ENCODE measurements around the gene ADGRD2. TPM values are rescaled to one million over a fixed set of nuclear protein-coding genes. Genes with fewer than 3 reads are reported as not detected.

Gene ADGRD2
- total RNA-seq, result not detected

DNA sequence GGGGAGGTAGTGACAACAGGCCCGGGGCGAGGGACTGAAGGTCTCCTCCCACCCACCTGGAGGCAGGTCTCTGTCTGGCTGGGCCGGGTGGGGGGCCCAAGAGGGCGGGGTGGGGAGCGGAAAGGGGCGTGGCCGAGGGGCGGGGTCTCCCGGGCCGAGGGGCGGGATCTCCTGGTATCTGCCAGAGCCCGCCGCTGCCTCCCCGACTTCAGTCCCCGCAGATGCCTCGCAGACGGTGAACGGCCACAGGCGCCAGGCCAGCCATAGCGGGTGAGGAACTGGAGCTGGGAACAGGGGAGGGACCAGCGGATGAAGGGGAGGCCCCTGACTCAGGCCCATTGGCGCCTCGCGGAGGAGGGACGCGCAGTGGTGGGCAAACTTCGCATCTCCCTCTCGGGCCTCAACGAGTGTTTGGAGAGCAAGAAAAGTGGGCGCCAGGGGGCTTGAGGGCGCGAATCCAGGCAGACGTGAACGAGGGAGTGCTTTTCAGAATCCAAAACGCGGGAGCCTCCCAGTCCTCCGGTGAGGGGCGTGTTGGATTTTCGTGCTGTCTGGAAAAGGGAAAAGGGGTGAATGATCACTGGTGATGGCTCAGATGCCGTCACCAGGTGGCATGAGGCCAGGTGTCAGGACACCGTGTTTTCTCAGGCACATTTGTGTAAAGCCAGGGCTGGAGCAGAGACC lies at the start of gene ADGRD2:
TSS of gene ADGRD2 (plus strand) at position 211 of the 684 bp plus-strand sequence. CDS start 1,216 bp downstream, outside the sequence.
- peaks cover 4% of the 10 kb centered on the region for H3K4me1 Mint-ChIP-seq (ENCODE audit: low read depth)
- H3K36me3 Mint-ChIP-seq (ENCODE audit: insufficient read depth in 2 of 2), result no peaks in the 10 kb centered on the region
- ATAC-seq (replicated peaks in 1 of 2) (peak in 1 of 2 donors; percentile 24), DNase-seq (peak in 1 of 2 donors; percentile 18)
- H3K27ac Mint-ChIP-seq, result no peak within 1 kb of the TSS
- peaks cover 35% of the 10 kb centered on the region for H3K27me3 Mint-ChIP-seq (ENCODE audit: low read depth)
- no peaks in the 10 kb centered on the region for H3K9me3 Mint-ChIP-seq
- H3K4me3 Mint-ChIP-seq, result peak within 1 kb of the TSS; percentile 40 to 50

- Mint-ChIP-seq H3K27ac (no peak overlapping the region), H3K9me3 (no peaks in the 10 kb centered on the region), H3K4me1 (ENCODE audit: low read depth) (peaks cover 18% of the 10 kb centered on the region), H3K4me3 (no peak overlapping the region), H3K27me3 (ENCODE audit: low read depth) (no peaks in the 10 kb centered on the region), H3K36me3 (ENCODE audit: insufficient read depth in 2 of 2) (peaks cover 4 to 19% of the 10 kb centered on the region in 2 donors)
- DNase-seq, result no peak
- no peak for ATAC-seq (replicated peaks in 1 of 2)
These were observed 47.0 kb upstream of the ADGRD2 start for GRCh38 chr9:124403246-124403645.

DNA sequence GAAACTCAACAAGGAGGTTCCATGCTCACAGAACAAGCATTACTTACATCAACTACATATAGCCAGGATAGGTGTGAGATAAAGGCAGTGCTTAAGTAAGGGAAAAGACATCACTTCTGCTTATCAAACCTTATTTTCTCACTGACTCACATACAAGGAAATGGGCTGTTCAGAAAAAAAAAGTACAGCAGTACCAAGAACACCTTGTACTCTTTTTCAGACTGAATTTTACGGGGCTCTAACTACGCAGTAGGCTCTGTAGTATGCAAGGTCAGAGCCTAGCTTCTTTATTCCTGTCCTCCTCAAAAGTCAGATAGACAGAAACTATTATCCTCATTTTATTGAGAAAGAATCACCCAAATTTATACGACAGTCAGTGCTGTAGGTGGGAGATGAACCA lies 40.8 kb upstream of the ADGRD2 start:
- Mint-ChIP-seq H3K27me3 (ENCODE audit: low read depth) (no peaks in the 10 kb centered on the region), H3K27ac (no peak overlapping the region), H3K9me3 (no peaks in the 10 kb centered on the region), H3K4me1 (ENCODE audit: low read depth) (peaks cover 39% of the 10 kb centered on the region), H3K36me3 (ENCODE audit: insufficient read depth in 2 of 2) (peaks cover 19 to 36% of the 10 kb centered on the region in 2 donors), H3K4me3 (no peak overlapping the region)
- DNase-seq (no peak), ATAC-seq (replicated peaks in 1 of 2) (no peak)

DNA sequence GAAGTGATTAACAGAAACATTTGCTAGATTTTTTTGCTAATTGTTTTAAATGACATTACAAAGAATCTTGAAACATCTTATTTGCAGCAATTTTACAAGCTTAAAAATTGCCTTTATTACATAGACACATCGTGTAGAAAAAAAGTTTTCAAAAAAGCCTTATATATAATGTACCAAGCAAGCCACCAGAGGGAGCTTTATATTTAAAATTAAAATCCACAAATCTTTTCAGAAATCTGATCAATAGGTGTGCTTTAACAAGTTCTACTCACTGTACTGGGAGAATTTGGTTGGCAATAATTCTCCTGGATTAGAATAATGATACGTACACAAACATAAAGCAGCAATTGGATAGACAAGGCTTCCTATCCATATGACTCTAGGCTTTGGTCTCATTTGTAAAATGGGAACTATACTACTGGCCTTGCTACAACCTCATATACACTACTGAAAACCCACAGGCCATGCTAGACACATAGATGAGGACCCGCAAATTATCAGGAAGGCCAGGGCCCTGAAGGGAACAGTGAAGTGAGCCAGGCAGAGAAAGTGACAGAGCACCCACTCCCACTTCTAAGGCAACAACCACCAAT lies 39.8 kb upstream of the ADGRD2 start:
- Mint-ChIP-seq H3K27me3 (ENCODE audit: low read depth) (no peaks in the 10 kb centered on the region), H3K36me3 (ENCODE audit: insufficient read depth in 2 of 2) (peaks cover 18 to 39% of the 10 kb centered on the region in 2 donors), H3K27ac (no peak overlapping the region), H3K9me3 (peaks cover 0 to under 1% of the 10 kb centered on the region in 2 donors), H3K4me1 (ENCODE audit: low read depth) (peaks cover 46% of the 10 kb centered on the region), H3K4me3 (no peak overlapping the region)
- no peak for DNase-seq
- no peak for ATAC-seq (replicated peaks in 1 of 2)

GRCh38 chr9:124411514-124412227 lies 38.6 kb upstream of the ADGRD2 start:
- no peak for DNase-seq
- H3K27me3 Mint-ChIP-seq (ENCODE audit: low read depth), result no peaks in the 10 kb centered on the region
- H3K36me3 Mint-ChIP-seq (ENCODE audit: insufficient read depth in 2 of 2), result peaks cover 18 to 34% of the 10 kb centered on the region in 2 donors
- no peak for ATAC-seq (replicated peaks in 1 of 2)
- H3K9me3 Mint-ChIP-seq, result peaks cover 0 to 4% of the 10 kb centered on the region in 2 donors
- H3K27ac Mint-ChIP-seq, result peak overlapping the region; percentile 64
- H3K4me3 Mint-ChIP-seq, result no peak overlapping the region
- H3K4me1 Mint-ChIP-seq (ENCODE audit: low read depth), result peaks cover 47% of the 10 kb centered on the region

DNA sequence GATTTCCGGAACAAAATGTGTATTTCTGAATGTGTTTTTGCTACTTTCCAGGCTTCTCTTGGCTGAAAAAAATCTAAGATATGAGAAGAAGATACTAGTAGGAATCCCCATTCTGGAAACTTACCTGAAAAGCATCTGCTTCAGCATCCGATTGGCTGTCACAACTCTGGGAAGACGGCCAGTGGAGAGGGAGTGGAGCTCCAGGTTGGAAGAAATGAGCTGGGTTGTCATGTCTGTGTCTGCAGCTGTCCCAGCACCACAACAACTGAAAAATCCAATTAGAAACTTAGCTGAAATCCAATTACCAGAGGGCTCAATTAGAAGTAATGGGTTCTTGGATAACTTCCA lies 38.0 kb upstream of the ADGRD2 start:
- DNase-seq, result no peak
- Mint-ChIP-seq H3K27ac (no peak overlapping the region), H3K4me1 (ENCODE audit: low read depth) (peaks cover 42% of the 10 kb centered on the region), H3K4me3 (no peak overlapping the region), H3K27me3 (ENCODE audit: low read depth) (no peaks in the 10 kb centered on the region), H3K9me3 (peaks cover 0 to 4% of the 10 kb centered on the region in 2 donors), H3K36me3 (ENCODE audit: insufficient read depth in 2 of 2) (peaks cover 18 to 33% of the 10 kb centered on the region in 2 donors)
- no peak for ATAC-seq (replicated peaks in 1 of 2)

DNA sequence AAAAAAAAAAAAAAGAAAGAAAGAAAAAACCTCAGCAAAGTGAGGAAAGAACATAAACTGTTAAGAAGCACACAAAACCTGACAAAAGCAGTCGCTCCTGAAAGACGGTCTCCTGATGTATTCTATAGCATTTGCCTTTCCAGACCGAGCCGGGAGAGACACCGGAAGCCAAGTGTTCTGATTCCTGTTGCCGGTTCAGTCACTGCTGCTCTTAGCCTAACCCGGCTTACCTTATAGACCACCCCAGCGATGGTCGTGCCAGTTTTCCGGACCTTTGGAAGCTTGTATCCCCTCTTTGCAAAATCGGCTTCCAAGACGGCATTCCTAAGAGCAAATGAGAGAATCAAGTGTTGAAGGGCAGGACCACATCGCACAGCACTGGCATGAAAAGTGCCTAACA lies 35.6 kb upstream of the ADGRD2 start:
- H3K36me3 Mint-ChIP-seq (ENCODE audit: insufficient read depth in 2 of 2), result peaks cover 16 to 26% of the 10 kb centered on the region in 2 donors
- peaks cover 0 to 4% of the 10 kb centered on the region in 2 donors for H3K9me3 Mint-ChIP-seq
- no peaks in the 10 kb centered on the region for H3K27me3 Mint-ChIP-seq (ENCODE audit: low read depth)
- H3K4me1 Mint-ChIP-seq (ENCODE audit: low read depth), result peaks cover 42% of the 10 kb centered on the region
- no peak for ATAC-seq (replicated peaks in 1 of 2)
- H3K4me3 Mint-ChIP-seq, result peak overlapping the region; percentile 98
- peak overlapping the region; percentile 98 for H3K27ac Mint-ChIP-seq
- no peak for DNase-seq

- peak; percentile 96 for ATAC-seq (replicated peaks in 1 of 2)
These were observed 35.0 kb upstream of the ADGRD2 start, which contains the start of gene PSMB7 for GRCh38 chr9:124415102-124415851. PSMB7 (minus strand) TSS chr9:124415442; CDS start chr9:124415425, 17 bp downstream.

GRCh38 chr9:124415852-124416484 lies 34.3 kb upstream of the ADGRD2 start:
- Mint-ChIP-seq H3K27me3 (ENCODE audit: low read depth) (no peaks in the 10 kb centered on the region), H3K4me1 (ENCODE audit: low read depth) (peaks cover 42% of the 10 kb centered on the region), H3K9me3 (peaks cover 0 to 4% of the 10 kb centered on the region in 2 donors), H3K36me3 (ENCODE audit: insufficient read depth in 2 of 2) (peaks cover 14 to 26% of the 10 kb centered on the region in 2 donors), H3K27ac (peak overlapping the region; percentile 98), H3K4me3 (peak overlapping the region; percentile 98)
- DNase-seq (no peak), ATAC-seq (replicated peaks in 1 of 2) (no peak)

More at GRCh38 chr9:124415102-124415851, 35.0 kb upstream of the ADGRD2 start, which contains the start of gene PSMB7:
- peak; percentile 97 to 98 for DNase-seq
- Mint-ChIP-seq H3K27ac (peak within 1 kb of the TSS; percentile 98), H3K4me3 (peak within 1 kb of the TSS; percentile 98), H3K9me3 (peaks cover 0 to 4% of the 10 kb centered on the region in 2 donors), H3K36me3 (ENCODE audit: insufficient read depth in 2 of 2) (peaks cover 16 to 26% of the 10 kb centered on the region in 2 donors), H3K27me3 (ENCODE audit: low read depth) (no peaks in the 10 kb centered on the region), H3K4me1 (ENCODE audit: low read depth) (peaks cover 42% of the 10 kb centered on the region)

- no peak for DNase-seq
- H3K27me3 Mint-ChIP-seq (ENCODE audit: low read depth), result no peaks in the 10 kb centered on the region
- H3K4me1 Mint-ChIP-seq (ENCODE audit: low read depth), result peaks cover 5% of the 10 kb centered on the region
- no peak overlapping the region for H3K27ac Mint-ChIP-seq
- ATAC-seq (replicated peaks in 1 of 2), result peak in 1 of 2 donors; percentile 1
- H3K4me3 Mint-ChIP-seq, result no peak overlapping the region
- peaks cover 2 to 5% of the 10 kb centered on the region in 2 donors for H3K36me3 Mint-ChIP-seq (ENCODE audit: insufficient read depth in 2 of 2)
- peaks cover 0 to 4% of the 10 kb centered on the region in 2 donors for H3K9me3 Mint-ChIP-seq
These were observed 30.3 kb upstream of the ADGRD2 start for GRCh38 chr9:124419832-124420489.

GRCh38 chr9:124420991-124421543 lies 29.2 kb upstream of the ADGRD2 start:
- H3K4me3 Mint-ChIP-seq, result no peak overlapping the region
- DNase-seq (no peak), ATAC-seq (replicated peaks in 1 of 2) (no peak)
- no peak overlapping the region for H3K27ac Mint-ChIP-seq
- H3K27me3 Mint-ChIP-seq (ENCODE audit: low read depth), result no peaks in the 10 kb centered on the region
- H3K36me3 Mint-ChIP-seq (ENCODE audit: insufficient read depth in 2 of 2), result no peaks in the 10 kb centered on the region
- no peaks in the 10 kb centered on the region for H3K4me1 Mint-ChIP-seq (ENCODE audit: low read depth)
- no peaks in the 10 kb centered on the region for H3K9me3 Mint-ChIP-seq

- DNase-seq, result no peak
- H3K4me3 Mint-ChIP-seq, result no peak overlapping the region
These were observed 27.1 kb upstream of the ADGRD2 start for GRCh38 chr9:124423155-124423554.

More at GRCh38 chr9:124423155-124423554, 27.1 kb upstream of the ADGRD2 start:
- no peaks in the 10 kb centered on the region for H3K4me1 Mint-ChIP-seq (ENCODE audit: low read depth)
- ATAC-seq (replicated peaks in 1 of 2), result no peak
- H3K36me3 Mint-ChIP-seq (ENCODE audit: insufficient read depth in 2 of 2), result no peaks in the 10 kb centered on the region
- no peaks in the 10 kb centered on the region for H3K27me3 Mint-ChIP-seq (ENCODE audit: low read depth)
- no peak overlapping the region for H3K27ac Mint-ChIP-seq
- no peaks in the 10 kb centered on the region for H3K9me3 Mint-ChIP-seq

Measured in activated T-cell treated with anti-CD3 and anti-CD28 coated beads, Interleukin-2, amount 50 U/mL, for 72 hours (primary cell).